Measurements from ENCODE around the gene NHLRC2.

The NHLRC2 gene

DNA sequence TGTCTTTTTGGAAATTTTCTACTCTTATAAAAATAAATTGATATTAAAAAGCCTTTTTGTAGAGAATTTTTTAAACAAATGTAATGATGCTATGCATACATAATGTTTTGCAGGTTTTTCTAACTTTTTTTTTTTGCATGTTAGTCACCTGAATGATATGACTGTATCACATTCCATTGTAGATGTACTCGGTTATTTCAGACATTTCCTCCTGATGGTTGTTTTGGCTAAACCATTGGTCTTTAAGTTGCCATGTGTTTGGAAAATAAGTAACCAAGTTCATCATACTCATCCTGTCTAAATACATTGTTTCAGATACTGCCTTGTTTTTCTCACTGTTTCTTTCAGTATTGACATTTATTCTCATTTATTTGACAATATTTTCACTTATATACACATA lies 25.8 kb downstream of the NHLRC2 start:
- Mint-ChIP-seq H3K9me3 (peaks cover 10% of the 10 kb centered on the region), H3K27ac (no peak overlapping the region), H3K4me3 (no peak overlapping the region), H3K4me1 (no peaks in the 10 kb centered on the region), H3K36me3 (ENCODE audit: low read depth) (peaks cover 64% of the 10 kb centered on the region), H3K27me3 (ENCODE audit: low read depth) (no peaks in the 10 kb centered on the region)
- TF ChIP-seq, protein P1, sequence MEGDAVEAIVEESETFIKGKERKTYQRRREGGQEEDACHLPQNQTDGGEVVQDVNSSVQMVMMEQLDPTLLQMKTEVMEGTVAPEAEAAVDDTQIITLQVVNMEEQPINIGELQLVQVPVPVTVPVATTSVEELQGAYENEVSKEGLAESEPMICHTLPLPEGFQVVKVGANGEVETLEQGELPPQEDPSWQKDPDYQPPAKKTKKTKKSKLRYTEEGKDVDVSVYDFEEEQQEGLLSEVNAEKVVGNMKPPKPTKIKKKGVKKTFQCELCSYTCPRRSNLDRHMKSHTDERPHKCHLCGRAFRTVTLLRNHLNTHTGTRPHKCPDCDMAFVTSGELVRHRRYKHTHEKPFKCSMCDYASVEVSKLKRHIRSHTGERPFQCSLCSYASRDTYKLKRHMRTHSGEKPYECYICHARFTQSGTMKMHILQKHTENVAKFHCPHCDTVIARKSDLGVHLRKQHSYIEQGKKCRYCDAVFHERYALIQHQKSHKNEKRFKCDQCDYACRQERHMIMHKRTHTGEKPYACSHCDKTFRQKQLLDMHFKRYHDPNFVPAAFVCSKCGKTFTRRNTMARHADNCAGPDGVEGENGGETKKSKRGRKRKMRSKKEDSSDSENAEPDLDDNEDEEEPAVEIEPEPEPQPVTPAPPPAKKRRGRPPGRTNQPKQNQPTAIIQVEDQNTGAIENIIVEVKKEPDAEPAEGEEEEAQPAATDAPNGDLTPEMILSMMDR (IDR thresholded peaks at IDR 0.05; ENCODE audit: unreplicated experiment in 3 of 3): no peak

DNA sequence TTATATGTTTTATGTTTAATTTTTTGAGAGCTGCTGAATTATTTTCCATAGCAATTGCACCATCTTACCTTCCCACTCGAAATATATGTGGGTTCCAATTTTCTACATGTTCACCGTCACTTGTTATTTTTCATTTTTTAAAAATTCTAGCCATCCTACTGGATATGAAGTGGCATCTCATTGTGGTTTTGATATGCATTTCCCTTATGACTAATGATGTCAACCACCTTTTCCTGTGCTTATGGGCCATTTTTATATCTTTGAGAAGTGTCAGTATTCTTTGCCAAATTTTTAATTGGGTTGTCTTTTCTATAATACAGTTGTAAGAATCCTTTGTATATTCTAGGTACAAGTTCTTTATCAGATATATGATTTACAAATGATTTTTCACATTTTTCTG lies 27.8 kb downstream of the NHLRC2 start:
- H3K27me3 Mint-ChIP-seq (ENCODE audit: low read depth): no peaks in the 10 kb centered on the region
- H3K9me3 Mint-ChIP-seq: peaks cover 15% of the 10 kb centered on the region
- no peaks in the 10 kb centered on the region for H3K4me1 Mint-ChIP-seq
- H3K27ac Mint-ChIP-seq: no peak overlapping the region
- no peak overlapping the region for H3K4me3 Mint-ChIP-seq
- H3K36me3 Mint-ChIP-seq (ENCODE audit: low read depth): peaks cover 76% of the 10 kb centered on the region
- TF ChIP-seq, protein P1 (IDR thresholded peaks at IDR 0.05; ENCODE audit: unreplicated experiment in 3 of 3): no peak

DNA sequence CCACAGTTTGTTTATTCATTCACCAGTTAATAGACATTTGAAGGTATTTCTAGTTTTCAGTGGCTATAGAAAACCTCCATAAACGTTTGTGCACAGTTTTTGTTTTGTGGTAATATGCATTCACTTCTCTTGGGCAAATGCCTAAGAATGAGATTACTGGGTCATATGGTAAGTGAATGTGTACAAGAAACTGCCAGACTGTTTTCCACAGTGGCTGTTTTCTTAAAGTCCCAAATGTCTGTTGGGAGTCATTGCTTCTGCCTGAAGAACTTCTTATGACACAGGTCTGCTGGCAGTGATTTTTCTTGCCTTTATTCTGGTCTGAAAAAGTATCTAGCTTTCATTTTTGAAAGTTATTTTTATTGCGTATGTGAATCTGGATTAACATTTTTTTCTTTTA lies 35.5 kb downstream of the NHLRC2 start:
- Mint-ChIP-seq H3K4me3 (no peak overlapping the region), H3K36me3 (ENCODE audit: low read depth) (peaks cover 64% of the 10 kb centered on the region), H3K9me3 (peaks cover 11% of the 10 kb centered on the region), H3K27ac (no peak overlapping the region), H3K4me1 (no peaks in the 10 kb centered on the region), H3K27me3 (ENCODE audit: low read depth) (no peaks in the 10 kb centered on the region)
- TF ChIP-seq, protein P1 (IDR thresholded peaks at IDR 0.05; ENCODE audit: unreplicated experiment in 3 of 3): no peak

DNA sequence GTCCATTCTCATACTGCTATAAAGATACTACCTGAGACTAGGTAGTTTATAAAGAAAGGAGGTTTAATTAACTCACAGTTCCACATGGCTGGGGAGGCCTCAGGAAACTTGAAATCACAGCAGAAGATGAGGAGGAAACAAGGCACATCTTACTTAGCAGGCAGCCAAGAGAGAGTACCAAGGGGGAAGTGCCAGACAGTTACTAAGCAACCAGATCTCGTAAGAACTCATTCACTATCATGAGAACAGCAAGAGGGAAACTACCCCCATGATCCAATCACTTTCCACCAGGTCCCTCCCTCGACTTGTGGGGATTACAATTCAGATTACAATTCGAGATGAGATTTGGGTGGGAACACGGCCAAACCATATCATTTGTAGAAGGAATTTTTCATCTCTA lies 36.3 kb downstream of the NHLRC2 start:
- H3K9me3 Mint-ChIP-seq: peaks cover 4% of the 10 kb centered on the region
- H3K27ac Mint-ChIP-seq: no peak overlapping the region
- H3K27me3 Mint-ChIP-seq (ENCODE audit: low read depth): no peaks in the 10 kb centered on the region
- H3K36me3 Mint-ChIP-seq (ENCODE audit: low read depth): peaks cover 64% of the 10 kb centered on the region
- no peaks in the 10 kb centered on the region for H3K4me1 Mint-ChIP-seq
- TF ChIP-seq, protein P1 (IDR thresholded peaks at IDR 0.05; ENCODE audit: unreplicated experiment in 3 of 3): no peak
- no peak overlapping the region for H3K4me3 Mint-ChIP-seq

DNA sequence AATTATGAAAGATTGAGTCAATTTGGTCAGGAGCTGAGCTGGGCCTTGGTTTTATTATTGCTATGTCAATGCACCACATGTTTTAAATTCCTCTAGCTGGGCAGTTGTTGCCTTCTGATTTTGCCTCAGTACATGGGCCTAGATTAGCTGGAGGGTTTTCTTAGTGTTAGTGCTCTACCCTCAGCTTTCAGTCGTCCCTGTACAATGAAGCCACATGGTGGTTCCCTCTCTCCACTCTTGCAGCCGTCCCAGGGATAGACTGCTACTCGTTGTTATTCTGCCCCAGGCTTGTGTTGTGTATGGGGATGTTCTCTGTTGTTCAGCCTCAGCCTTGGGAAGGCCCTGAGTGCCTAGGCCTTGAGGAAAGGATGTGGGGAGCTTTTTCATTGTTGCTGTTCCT lies 37.0 kb downstream of the NHLRC2 start:
- peaks cover 4% of the 10 kb centered on the region for H3K9me3 Mint-ChIP-seq
- H3K4me1 Mint-ChIP-seq: no peaks in the 10 kb centered on the region
- no peak overlapping the region for H3K4me3 Mint-ChIP-seq
- H3K36me3 Mint-ChIP-seq (ENCODE audit: low read depth): peaks cover 57% of the 10 kb centered on the region
- TF ChIP-seq, protein P1 (IDR thresholded peaks at IDR 0.05; ENCODE audit: unreplicated experiment in 3 of 3): no peak
- no peak overlapping the region for H3K27ac Mint-ChIP-seq
- H3K27me3 Mint-ChIP-seq (ENCODE audit: low read depth): no peaks in the 10 kb centered on the region

DNA sequence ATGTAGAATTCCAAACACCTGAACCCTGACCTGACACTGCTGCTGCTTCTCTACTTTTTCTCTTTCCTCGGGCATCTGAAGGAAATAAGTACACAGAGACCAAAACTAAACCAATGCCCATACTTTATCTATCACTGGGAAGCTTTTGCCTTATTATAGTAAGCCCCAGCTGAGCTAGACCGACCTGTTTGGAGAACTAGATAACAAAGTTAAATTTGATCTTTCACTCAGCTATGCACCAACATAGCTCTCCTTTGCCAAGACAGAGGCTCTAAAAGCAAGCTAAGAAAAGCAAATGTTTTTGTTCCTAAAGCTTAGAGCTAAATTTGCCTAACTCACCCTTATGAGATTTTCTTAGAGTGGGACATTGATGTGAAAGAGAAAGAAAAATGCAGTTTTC lies 39.1 kb downstream of the NHLRC2 start:
- no peak overlapping the region for H3K27ac Mint-ChIP-seq
- TF ChIP-seq, protein P1 (IDR thresholded peaks at IDR 0.05; ENCODE audit: unreplicated experiment in 3 of 3): no peak

More for the DNA sequence above, 39.1 kb downstream of the NHLRC2 start:
- no peaks in the 10 kb centered on the region for H3K4me1 Mint-ChIP-seq
- no peak overlapping the region for H3K4me3 Mint-ChIP-seq
- peaks cover 4% of the 10 kb centered on the region for H3K9me3 Mint-ChIP-seq
- peaks cover 45% of the 10 kb centered on the region for H3K36me3 Mint-ChIP-seq (ENCODE audit: low read depth)
- no peaks in the 10 kb centered on the region for H3K27me3 Mint-ChIP-seq (ENCODE audit: low read depth)
